GM10847 (cell line): ENCODE data around the gene C1orf198.

ENCODE experiments used
- POLR2A ChIP-seq: IDR thresholded peaks from 2 replicates; pipeline ENCODE4 v1.6.1; 2011; ENCODE audit not compliant: insufficient read length; ENCODE audit errors: extremely low read depth

The C1orf198 gene

GRCh38 chr1:230833511-230833910 is 34.8 kb downstream of the C1orf198 start:
- TF ChIP-seq POLR2A, result no peak

GRCh38 chr1:230832476-230832875 is 35.8 kb downstream of the C1orf198 start:
- TF ChIP-seq POLR2A, result no peak

GRCh38 chr1:230831771-230832170 is 36.5 kb downstream of the C1orf198 start:
- no peak for TF ChIP-seq POLR2A

GRCh38 chr1:230828421-230828820 is 39.9 kb downstream of the C1orf198 start:
- TF ChIP-seq POLR2A, result no peak

GRCh38 chr1:230827801-230828200 is 40.5 kb downstream of the C1orf198 start:
- no peak for TF ChIP-seq POLR2A

GRCh38 chr1:230827081-230827681 is 41.1 kb downstream of the C1orf198 start:
- TF ChIP-seq POLR2A, result no peak

- no peak for TF ChIP-seq POLR2A
These were observed 42.0 kb downstream of the C1orf198 start for GRCh38 chr1:230826166-230826875.

GRCh38 chr1:230825761-230826160 is 42.6 kb downstream of the C1orf198 start:
- TF ChIP-seq POLR2A, result no peak

- no peak for TF ChIP-seq POLR2A
These were observed 43.2 kb downstream of the C1orf198 start for GRCh38 chr1:230824919-230825721.

GRCh38 chr1:230824551-230824918 is 43.8 kb downstream of the C1orf198 start:
- no peak for TF ChIP-seq POLR2A

GRCh38 chr1:230823931-230824381 is 44.4 kb downstream of the C1orf198 start:
- no peak for TF ChIP-seq POLR2A

GRCh38 chr1:230823426-230823825 is 44.9 kb downstream of the C1orf198 start:
- TF ChIP-seq POLR2A, result no peak

- TF ChIP-seq POLR2A, result no peak
These were observed 46.2 kb downstream of the C1orf198 start for GRCh38 chr1:230822092-230822581.

GRCh38 chr1:230821346-230821745 is 47.0 kb downstream of the C1orf198 start:
- no peak for TF ChIP-seq POLR2A

- no peak for TF ChIP-seq POLR2A
These were observed 47.8 kb downstream of the C1orf198 start for GRCh38 chr1:230820568-230820967.

- TF ChIP-seq POLR2A, result no peak
These were observed 48.3 kb downstream of the C1orf198 start for GRCh38 chr1:230819976-230820375.
